Measurements from ENCODE around the gene SMURF1. TPM values are rescaled to one million over a fixed set of nuclear protein-coding genes. Genes with fewer than 3 reads are reported as not detected.

Gene SMURF1
- total RNA-seq, 1 experiment from 2014 or later: 16.7 TPM

- peaks cover 18% of the 10 kb centered on the region for H3K4me1 ChIP-seq (ENCODE audit: low read length)
- H3K27ac ChIP-seq (ENCODE audit: low read length): no peak overlapping the region
- no peak overlapping the region for H3K4me3 ChIP-seq (ENCODE audit: low read length)
- H2AFZ ChIP-seq (ENCODE audit: low read length): no peak overlapping the region
- no peaks in the 10 kb centered on the region for H3K9me2 ChIP-seq (replicated peaks; ENCODE audit: insufficient read depth, low read length)
- no peak for DNase-seq
- H4K20me1 ChIP-seq (ENCODE audit: insufficient read depth, low read depth, low read length): peaks cover 59% of the 10 kb centered on the region
- H3K36me3 ChIP-seq (ENCODE audit: insufficient read depth, low read length): no peaks in the 10 kb centered on the region
- no peaks in the 10 kb centered on the region for H3K9me3 ChIP-seq (ENCODE audit: low read length)
- H3K9ac ChIP-seq (ENCODE audit: low read length): no peak overlapping the region
- no peak overlapping the region for H3K4me2 ChIP-seq (ENCODE audit: low read depth, low read length, poor library complexity, severe bottlenecking)
- peaks cover 100% of the 10 kb centered on the region for H3K79me2 ChIP-seq (ENCODE audit: low read length)
- H3K27me3 ChIP-seq (ENCODE audit: low read length): no peaks in the 10 kb centered on the region
Measured at GRCh38 chr7:99128076-99128950, 15.6 kb downstream of the SMURF1 start.

GRCh38 chr7:99127636-99128035 lies 16.3 kb downstream of the SMURF1 start:
- H3K4me3 ChIP-seq (ENCODE audit: low read length): no peak overlapping the region
- no peak overlapping the region for H3K9ac ChIP-seq (ENCODE audit: low read length)
- H2AFZ ChIP-seq (ENCODE audit: low read length): no peak overlapping the region
- H3K4me2 ChIP-seq (ENCODE audit: low read depth, low read length, poor library complexity, severe bottlenecking): no peak overlapping the region
- peaks cover 11% of the 10 kb centered on the region for H3K4me1 ChIP-seq (ENCODE audit: low read length)
- no peaks in the 10 kb centered on the region for H3K27me3 ChIP-seq (ENCODE audit: low read length)
- no peaks in the 10 kb centered on the region for H3K36me3 ChIP-seq (ENCODE audit: insufficient read depth, low read length)
- peaks cover 54% of the 10 kb centered on the region for H4K20me1 ChIP-seq (ENCODE audit: insufficient read depth, low read depth, low read length)
- peaks cover 100% of the 10 kb centered on the region for H3K79me2 ChIP-seq (ENCODE audit: low read length)
- H3K9me3 ChIP-seq (ENCODE audit: low read length): no peaks in the 10 kb centered on the region
- H3K27ac ChIP-seq (ENCODE audit: low read length): no peak overlapping the region
- no peaks in the 10 kb centered on the region for H3K9me2 ChIP-seq (replicated peaks; ENCODE audit: insufficient read depth, low read length)
- DNase-seq: no peak

GRCh38 chr7:99126921-99127553 lies 16.9 kb downstream of the SMURF1 start:
- H3K4me3 ChIP-seq (ENCODE audit: low read length): no peak overlapping the region
- DNase-seq: no peak
- H3K9ac ChIP-seq (ENCODE audit: low read length): no peak overlapping the region
- no peak overlapping the region for H3K27ac ChIP-seq (ENCODE audit: low read length)
- peaks cover 49% of the 10 kb centered on the region for H4K20me1 ChIP-seq (ENCODE audit: insufficient read depth, low read depth, low read length)
- H3K27me3 ChIP-seq (ENCODE audit: low read length): no peaks in the 10 kb centered on the region
- no peak overlapping the region for H3K4me2 ChIP-seq (ENCODE audit: low read depth, low read length, poor library complexity, severe bottlenecking)
- no peaks in the 10 kb centered on the region for H3K9me3 ChIP-seq (ENCODE audit: low read length)
- peaks cover 6% of the 10 kb centered on the region for H3K4me1 ChIP-seq (ENCODE audit: low read length)
- H3K9me2 ChIP-seq (replicated peaks; ENCODE audit: insufficient read depth, low read length): no peaks in the 10 kb centered on the region
- H2AFZ ChIP-seq (ENCODE audit: low read length): no peak overlapping the region
- H3K36me3 ChIP-seq (ENCODE audit: insufficient read depth, low read length): no peaks in the 10 kb centered on the region
- peaks cover 97% of the 10 kb centered on the region for H3K79me2 ChIP-seq (ENCODE audit: low read length)

DNA sequence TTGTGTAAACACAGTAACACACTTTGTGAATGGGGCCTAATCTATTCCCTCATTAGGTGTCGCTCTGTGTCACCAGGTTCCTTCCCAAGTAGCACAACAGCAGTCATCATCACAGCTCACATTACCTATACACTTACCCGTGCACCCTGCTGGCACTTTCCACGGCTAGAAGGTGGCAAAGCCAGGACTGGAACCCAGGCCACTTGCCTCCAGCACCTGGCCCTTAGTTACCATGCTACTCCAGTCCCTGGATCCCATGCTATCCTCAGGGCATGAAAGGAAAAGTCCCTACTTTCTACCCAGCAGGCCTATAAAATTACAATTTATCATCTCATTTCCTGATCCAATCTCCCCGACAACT lies 18.4 kb downstream of the SMURF1 start:
- Histone ChIP-seq H3K9me3 (ENCODE audit: low read length) (no peaks in the 10 kb centered on the region), H3K27ac (ENCODE audit: low read length) (no peak overlapping the region), H3K9me2 (replicated peaks; ENCODE audit: insufficient read depth, low read length) (no peaks in the 10 kb centered on the region), H3K27me3 (ENCODE audit: low read length) (no peaks in the 10 kb centered on the region), H3K9ac (ENCODE audit: low read length) (no peak overlapping the region), H3K79me2 (ENCODE audit: low read length) (peaks cover 97% of the 10 kb centered on the region), H4K20me1 (ENCODE audit: insufficient read depth, low read depth, low read length) (peaks cover 39% of the 10 kb centered on the region), H2AFZ (ENCODE audit: low read length) (no peak overlapping the region), H3K4me3 (ENCODE audit: low read length) (no peak overlapping the region), H3K4me1 (ENCODE audit: low read length) (peaks cover 16% of the 10 kb centered on the region), H3K4me2 (ENCODE audit: low read depth, low read length, poor library complexity, severe bottlenecking) (no peak overlapping the region), H3K36me3 (ENCODE audit: insufficient read depth, low read length) (peaks cover 3% of the 10 kb centered on the region; the same call in 1 of the 2 replicates)
- no peak for DNase-seq

DNA sequence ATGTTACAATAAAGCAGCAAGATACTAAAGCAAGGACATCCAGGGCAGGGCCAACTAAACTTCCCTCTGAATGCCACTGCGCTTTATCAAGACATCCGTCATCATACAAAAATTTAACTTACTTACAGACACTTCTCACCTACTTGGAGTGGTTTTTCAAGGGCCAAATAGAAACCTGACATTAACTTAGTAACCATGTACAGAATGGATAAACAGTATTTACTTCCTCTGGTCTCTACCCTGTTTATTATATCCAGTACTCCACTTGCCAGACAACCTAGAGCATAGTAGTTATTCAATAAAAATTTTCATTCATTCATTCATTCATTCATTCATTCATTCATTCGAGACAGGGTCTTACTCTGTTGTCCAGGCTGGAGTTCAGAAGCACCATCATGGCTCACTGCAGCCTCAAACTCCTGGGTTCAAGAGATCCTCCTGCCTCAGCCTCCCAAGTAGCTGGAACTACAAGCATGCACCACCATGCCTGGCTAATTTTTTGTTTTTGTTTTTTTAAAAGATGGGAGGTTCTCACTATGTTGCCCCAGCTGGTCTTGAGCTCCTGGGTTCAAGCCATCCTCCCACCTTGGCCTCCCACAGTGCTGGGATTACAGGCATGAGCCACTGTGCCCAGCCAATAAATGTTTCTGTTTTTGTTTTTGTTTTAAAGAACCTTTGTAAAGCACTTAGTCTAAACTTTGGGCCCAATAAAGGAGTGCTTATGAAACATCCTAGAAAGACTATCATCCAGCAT lies 19.0 kb downstream of the SMURF1 start:
- Histone ChIP-seq H4K20me1 (ENCODE audit: insufficient read depth, low read depth, low read length) (peaks cover 39% of the 10 kb centered on the region), H3K9me3 (ENCODE audit: low read length) (no peaks in the 10 kb centered on the region), H3K9me2 (replicated peaks; ENCODE audit: insufficient read depth, low read length) (no peaks in the 10 kb centered on the region), H3K36me3 (ENCODE audit: insufficient read depth, low read length) (peaks cover 8% of the 10 kb centered on the region; the same call in 1 of the 2 replicates), H3K79me2 (ENCODE audit: low read length) (peaks cover 97% of the 10 kb centered on the region), H3K27ac (ENCODE audit: low read length) (no peak overlapping the region), H3K9ac (ENCODE audit: low read length) (no peak overlapping the region), H2AFZ (ENCODE audit: low read length) (no peak overlapping the region), H3K4me1 (ENCODE audit: low read length) (peaks cover 18% of the 10 kb centered on the region), H3K4me2 (ENCODE audit: low read depth, low read length, poor library complexity, severe bottlenecking) (no peak overlapping the region), H3K4me3 (ENCODE audit: low read length) (no peak overlapping the region), H3K27me3 (ENCODE audit: low read length) (no peaks in the 10 kb centered on the region)
- no peak for DNase-seq

DNA sequence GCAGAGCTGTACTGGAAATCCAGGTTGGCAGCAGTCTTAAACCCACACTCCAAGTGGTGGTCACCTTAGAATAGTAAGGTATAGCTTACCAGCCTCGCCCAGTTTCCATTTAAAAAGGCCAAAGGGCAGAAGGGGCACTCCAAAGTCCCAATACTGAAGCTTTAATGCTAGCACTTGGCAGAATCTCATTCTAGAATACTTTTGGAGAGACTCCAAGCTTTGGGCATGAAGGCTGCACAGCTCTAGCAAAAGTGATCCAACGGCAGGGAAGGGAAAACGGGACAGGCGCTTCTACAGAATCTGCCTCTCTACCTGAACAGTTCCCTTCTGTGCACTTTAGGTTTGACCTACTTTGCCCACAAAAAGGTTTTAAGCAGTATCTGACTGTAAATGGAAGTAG lies 19.7 kb downstream of the SMURF1 start:
- H3K9ac ChIP-seq (ENCODE audit: low read length): no peak overlapping the region
- H3K9me3 ChIP-seq (ENCODE audit: low read length): no peaks in the 10 kb centered on the region
- H2AFZ ChIP-seq (ENCODE audit: low read length): no peak overlapping the region
- H3K27ac ChIP-seq (ENCODE audit: low read length): no peak overlapping the region
- H3K79me2 ChIP-seq (ENCODE audit: low read length): peaks cover 97% of the 10 kb centered on the region
- no peak overlapping the region for H3K4me2 ChIP-seq (ENCODE audit: low read depth, low read length, poor library complexity, severe bottlenecking)
- peaks cover 11% of the 10 kb centered on the region; the same call in 1 of the 2 replicates for H3K36me3 ChIP-seq (ENCODE audit: insufficient read depth, low read length)
- DNase-seq: no peak
- no peaks in the 10 kb centered on the region for H3K27me3 ChIP-seq (ENCODE audit: low read length)
- H3K4me1 ChIP-seq (ENCODE audit: low read length): peaks cover 25% of the 10 kb centered on the region
- H4K20me1 ChIP-seq (ENCODE audit: insufficient read depth, low read depth, low read length): peaks cover 36% of the 10 kb centered on the region
- H3K4me3 ChIP-seq (ENCODE audit: low read length): no peak overlapping the region
- no peaks in the 10 kb centered on the region for H3K9me2 ChIP-seq (replicated peaks; ENCODE audit: insufficient read depth, low read length)

DNA sequence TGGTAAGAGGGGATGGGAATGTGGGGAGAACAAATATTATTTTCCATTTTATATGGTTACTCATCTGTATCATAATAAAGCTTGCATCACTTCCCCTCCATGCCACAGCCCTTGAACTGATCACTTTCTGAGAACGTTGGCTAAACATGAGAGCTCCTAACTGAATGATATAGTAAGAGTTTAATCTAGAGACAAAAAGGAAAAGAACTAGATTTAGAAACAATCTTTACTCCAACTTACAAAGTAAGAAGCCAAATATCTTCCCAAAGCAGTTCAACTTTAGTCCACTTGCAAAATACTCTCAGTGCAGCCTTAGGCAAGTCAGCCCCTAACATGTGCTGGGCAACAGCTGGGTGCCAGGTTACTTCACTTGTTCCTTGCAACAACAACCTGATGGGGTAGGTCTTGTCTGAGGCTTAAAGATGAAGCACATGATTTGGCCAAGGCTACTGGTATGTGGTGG lies 20.3 kb downstream of the SMURF1 start:
- H3K9me3 ChIP-seq (ENCODE audit: low read length): no peaks in the 10 kb centered on the region
- H3K36me3 ChIP-seq (ENCODE audit: insufficient read depth, low read length): peaks cover 11% of the 10 kb centered on the region; the same call in 1 of the 2 replicates
- H3K79me2 ChIP-seq (ENCODE audit: low read length): peaks cover 97% of the 10 kb centered on the region
- H3K4me3 ChIP-seq (ENCODE audit: low read length): no peak overlapping the region
- no peaks in the 10 kb centered on the region for H3K9me2 ChIP-seq (replicated peaks; ENCODE audit: insufficient read depth, low read length)
- DNase-seq: no peak
- H3K4me1 ChIP-seq (ENCODE audit: low read length): peaks cover 31% of the 10 kb centered on the region
- H2AFZ ChIP-seq (ENCODE audit: low read length): no peak overlapping the region
- no peak overlapping the region for H3K4me2 ChIP-seq (ENCODE audit: low read depth, low read length, poor library complexity, severe bottlenecking)
- H4K20me1 ChIP-seq (ENCODE audit: insufficient read depth, low read depth, low read length): peaks cover 33% of the 10 kb centered on the region
- no peak overlapping the region for H3K9ac ChIP-seq (ENCODE audit: low read length)
- H3K27ac ChIP-seq (ENCODE audit: low read length): 0 out of 2 replicates have a peak overlapping the region, but pooled peaks have one; percentile 39
- no peaks in the 10 kb centered on the region for H3K27me3 ChIP-seq (ENCODE audit: low read length)

- H3K36me3 ChIP-seq (ENCODE audit: insufficient read depth, low read length): peaks cover 11% of the 10 kb centered on the region; the same call in 1 of the 2 replicates
- no peak overlapping the region for H2AFZ ChIP-seq (ENCODE audit: low read length)
- peaks cover 25% of the 10 kb centered on the region for H4K20me1 ChIP-seq (ENCODE audit: insufficient read depth, low read depth, low read length)
- no peaks in the 10 kb centered on the region for H3K27me3 ChIP-seq (ENCODE audit: low read length)
- H3K4me1 ChIP-seq (ENCODE audit: low read length): peaks cover 39% of the 10 kb centered on the region
- no peak overlapping the region for H3K4me3 ChIP-seq (ENCODE audit: low read length)
- no peak for DNase-seq
- H3K9me2 ChIP-seq (replicated peaks; ENCODE audit: insufficient read depth, low read length): no peaks in the 10 kb centered on the region
- H3K79me2 ChIP-seq (ENCODE audit: low read length): peaks cover 97% of the 10 kb centered on the region
- H3K4me2 ChIP-seq (ENCODE audit: low read depth, low read length, poor library complexity, severe bottlenecking): no peak overlapping the region
- H3K9ac ChIP-seq (ENCODE audit: low read length): no peak overlapping the region
- H3K9me3 ChIP-seq (ENCODE audit: low read length): no peaks in the 10 kb centered on the region
- no peak overlapping the region for H3K27ac ChIP-seq (ENCODE audit: low read length)
Measured at GRCh38 chr7:99122762-99123161, 21.1 kb downstream of the SMURF1 start.

Data from Karpas-422 (cell line).